K562 (cell line): Measurements from ENCODE around the gene KCNS1. TPM values are rescaled to one million over a fixed set of nuclear protein-coding genes. Genes with fewer than 3 reads are reported as not detected.

ENCODE experiments used
- RAD21 ChIP-seq, 2 experiments: fragments of 250-450 bp in 1 of 2; fragments of 450-650 bp in 1 of 2; sonication (Bioruptor Pico) in 1 of 2; formaldehyde crosslinking in 1 of 2; IDR thresholded peaks in 1 of 2; conservative IDR thresholded peaks in 1 of 2; 2 replicates each; pipeline versions ENCODE4 v1.4.0 to v1.8.0; 2020 to 2022; ENCODE audit warnings: mild to moderate bottlenecking in 2 of 2, moderate library complexity in 1 of 2
- REST ChIP-seq, 2 experiments: fragments of 450-650 bp; formaldehyde crosslinking in 1 of 2; IDR thresholded peaks; 2 replicates each; pipeline versions ENCODE4 v1.4.0 to v1.6.1; 2014 to 2020; ENCODE audit warnings: mild to moderate bottlenecking in 2 of 2, borderline replicate concordance in 1 of 2, low read depth in 1 of 2
- SMC3 ChIP-seq: conservative IDR thresholded peaks from 2 replicates; pipeline ENCODE4 v1.6.1; 2011; ENCODE audit warnings: low read depth, low read length, improper control_type of control experiment; ENCODE audit not compliant: insufficient read depth
- ZNF224 ChIP-seq: sonication (generic); formaldehyde crosslinking; IDR thresholded peaks from 2 replicates; pipeline ENCODE4 v1.8.0; 2022; ENCODE audit warnings: mild to moderate bottlenecking, missing genetic modification reagents
- polyA plus RNA-seq, 8 experiments: library from polyadenylated mRNA; depleted of rRNA in 4 of 8; stranded (reverse) in 5 of 8; unstranded in 3 of 8; fragments of >200 nt; fragmentation: Nextera tagmentation in 2 of 8; fragmentation: Illumina TruSeq in 1 of 8; extraction: Ambion mirVana in 2 of 8; extraction: Trizol in 1 of 8; gene quantifications; 2 replicates each; pipeline versions ENCODE4 v1.2.1 to v1.2.3, GENCODE V29; 2011 to 2014; ENCODE audit warnings: inconsistent platforms in 1 of 8, missing spikeins in 1 of 8
- total RNA-seq, 7 experiments: library from RNA; depleted of rRNA in 6 of 7; stranded (reverse); fragments of >200 nt in 6 of 7; fragmentation: Illumina TruSeq in 2 of 7; extraction: Trizol in 2 of 7; gene quantifications; 2 replicates each; pipeline versions ENCODE4 v1.2.1 to v1.2.3, GENCODE V29; 2011 to 2021; ENCODE audit warnings: low replicate concordance in 1 of 7
- TF ChIP-seq, protein P1 (sequence below): fragments of 200-800 bp; sonication (Bioruptor generic); IDR thresholded peaks from 2 replicates; pipeline ENCODE4 v1.6.1; 2017; ENCODE audit warnings: missing genetic modification characterization, missing compliant biosample characterization

Gene KCNS1
- total and polyA plus RNA-seq, 9 of the 15 experiments (the other 6 are each of a cell fraction or from before 2014, with no cell fraction given): not detected

DNA sequence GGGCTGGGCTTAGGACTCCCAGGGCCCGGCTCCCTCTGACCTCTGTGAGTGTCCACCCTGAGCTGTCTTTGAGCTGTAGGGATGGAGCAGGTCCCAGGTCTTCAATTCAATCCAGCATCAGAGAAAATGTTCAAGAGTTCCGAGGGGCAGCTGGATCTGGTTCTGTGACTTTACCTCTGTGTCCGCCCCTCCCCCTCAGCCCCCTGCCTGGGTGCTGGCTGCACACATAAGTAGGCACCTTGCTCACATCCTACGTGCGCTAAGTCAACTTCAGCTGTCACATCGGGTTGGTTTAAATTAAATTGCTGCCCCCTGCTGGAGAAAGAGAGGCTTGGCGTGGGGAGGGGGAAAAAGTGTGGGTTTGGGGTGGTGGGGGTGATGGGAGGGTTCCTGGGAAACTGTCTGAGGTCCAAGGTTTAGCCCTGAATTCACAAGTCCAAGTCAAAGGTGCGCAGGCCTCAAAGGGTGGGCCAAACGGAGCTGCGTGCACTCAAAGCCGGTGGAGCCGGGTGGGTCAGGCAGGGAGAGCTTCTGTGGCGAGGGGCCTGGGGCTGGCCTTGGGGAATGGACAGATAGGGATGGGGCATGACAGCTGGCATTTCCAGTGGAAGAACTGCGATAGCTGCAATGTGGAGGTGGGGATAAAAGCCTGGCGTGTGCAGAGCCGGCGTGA is 11.0 kb upstream of the KCNS1 start (continued):
- TF ChIP-seq REST (IDR thresholded peaks at IDR 0.05; ENCODE audit: borderline replicate concordance) (peak; percentile 5; the same call in 1 of the 2 replicates), REST (CRISPR knock-in tag; IDR thresholded peaks at IDR 0.05; ENCODE audit: low read depth) (no peak), RAD21 (CRISPR knock-in tag; conservative IDR thresholded peaks at IDR 0.05 in 1 of 2, IDR thresholded peaks at IDR 0.05 in 1 of 2) (peak in 1 of 2 experiments; percentile 32; a peak in 2 of 4 replicates), ZNF224 (CRISPR knock-in tag) (no peak), SMC3 (peak; percentile 31; the same call in 1 of the 2 replicates)
- TF ChIP-seq, protein P1, sequence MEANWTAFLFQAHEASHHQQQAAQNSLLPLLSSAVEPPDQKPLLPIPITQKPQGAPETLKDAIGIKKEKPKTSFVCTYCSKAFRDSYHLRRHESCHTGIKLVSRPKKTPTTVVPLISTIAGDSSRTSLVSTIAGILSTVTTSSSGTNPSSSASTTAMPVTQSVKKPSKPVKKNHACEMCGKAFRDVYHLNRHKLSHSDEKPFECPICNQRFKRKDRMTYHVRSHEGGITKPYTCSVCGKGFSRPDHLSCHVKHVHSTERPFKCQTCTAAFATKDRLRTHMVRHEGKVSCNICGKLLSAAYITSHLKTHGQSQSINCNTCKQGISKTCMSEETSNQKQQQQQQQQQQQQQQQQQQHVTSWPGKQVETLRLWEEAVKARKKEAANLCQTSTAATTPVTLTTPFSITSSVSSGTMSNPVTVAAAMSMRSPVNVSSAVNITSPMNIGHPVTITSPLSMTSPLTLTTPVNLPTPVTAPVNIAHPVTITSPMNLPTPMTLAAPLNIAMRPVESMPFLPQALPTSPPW (CRISPR knock-in tag): 0 out of 2 replicates have a peak, but pooled peaks have one; percentile 21
